ENCODE data around the gene DDX55.
"Not testable (repeated sequence)": the region's sequence is repeated elsewhere in the genome, so short reads cannot be mapped to it uniquely, and the experiment has no call there.

The DDX55 gene

DNA sequence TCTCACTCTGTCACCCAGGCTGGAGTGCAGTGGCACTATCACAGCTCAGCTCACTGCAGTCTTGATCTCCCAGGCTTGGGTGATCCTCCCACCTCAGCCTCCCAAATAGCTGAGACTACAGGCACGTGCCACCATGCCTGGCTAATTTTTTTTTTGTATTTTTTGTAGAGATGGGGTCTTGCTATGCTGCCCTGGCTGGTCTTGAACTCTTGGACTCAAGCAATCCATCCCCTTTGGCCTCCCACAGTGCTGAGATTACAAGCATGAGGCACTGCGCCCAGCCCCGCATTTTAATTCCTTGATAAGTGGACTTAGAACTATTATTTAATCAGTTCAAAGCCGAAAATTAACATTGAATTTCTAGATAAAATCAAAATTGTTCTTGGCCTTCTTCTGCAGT is 23.1 kb upstream of the DDX55 start:
- DNase-seq; H3K27ac ChIP-seq (ENCODE audit: insufficient read depth, low read length, poor library complexity, severe bottlenecking): not testable (repeated sequence)

DNA sequence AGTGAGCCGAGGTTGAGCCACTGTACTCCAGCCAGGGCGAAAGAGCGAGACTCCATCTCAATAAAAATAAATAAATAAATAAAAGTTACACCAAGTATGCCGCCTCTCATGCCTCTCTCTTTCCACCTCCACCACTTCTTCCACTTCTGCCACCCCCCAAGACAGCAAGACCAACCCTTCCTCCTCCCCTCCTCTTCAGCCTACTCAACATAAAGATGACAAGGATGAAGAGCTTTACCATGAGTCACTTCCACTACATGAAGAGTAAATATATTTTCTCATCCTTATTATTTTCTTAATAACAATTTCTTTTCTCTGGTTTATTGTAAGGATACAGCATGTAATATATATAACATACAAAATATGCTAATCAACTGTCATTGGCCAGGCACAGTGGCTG is 21.1 kb upstream of the DDX55 start:
- H3K4me1 ChIP-seq (ENCODE audit: control insufficient read depth, insufficient read depth, low read length, poor library complexity, severe bottlenecking) = peaks cover 18% of the 10 kb centered on the region
- no peaks in the 10 kb centered on the region for H3K27me3 ChIP-seq (replicated peaks; ENCODE audit: control insufficient read depth, insufficient read depth, low read length, poor library complexity, severe bottlenecking)
- H3K27ac ChIP-seq (ENCODE audit: insufficient read depth, low read length, poor library complexity, severe bottlenecking) = no peak overlapping the region
- DNase-seq = no peak
- no peaks in the 10 kb centered on the region for H3K36me3 ChIP-seq (ENCODE audit: control insufficient read depth, insufficient read depth, low read length)
- no peak overlapping the region for H3K4me3 ChIP-seq (ENCODE audit: insufficient read depth, low read depth, low read length, poor library complexity, severe bottlenecking)
- H3K9me3 ChIP-seq (ENCODE audit: control insufficient read depth, low read length) = no peaks in the 10 kb centered on the region

More for the DNA sequence above, 23.1 kb upstream of the DDX55 start:
- H3K27me3 ChIP-seq (replicated peaks; ENCODE audit: control insufficient read depth, insufficient read depth, low read length, poor library complexity, severe bottlenecking); H3K4me3 ChIP-seq (ENCODE audit: insufficient read depth, low read depth, low read length, poor library complexity, severe bottlenecking); H3K4me1 ChIP-seq (ENCODE audit: control insufficient read depth, insufficient read depth, low read length, poor library complexity, severe bottlenecking); H3K36me3 ChIP-seq (ENCODE audit: control insufficient read depth, insufficient read depth, low read length); H3K9me3 ChIP-seq (ENCODE audit: control insufficient read depth, low read length): not testable (repeated sequence)

DNA sequence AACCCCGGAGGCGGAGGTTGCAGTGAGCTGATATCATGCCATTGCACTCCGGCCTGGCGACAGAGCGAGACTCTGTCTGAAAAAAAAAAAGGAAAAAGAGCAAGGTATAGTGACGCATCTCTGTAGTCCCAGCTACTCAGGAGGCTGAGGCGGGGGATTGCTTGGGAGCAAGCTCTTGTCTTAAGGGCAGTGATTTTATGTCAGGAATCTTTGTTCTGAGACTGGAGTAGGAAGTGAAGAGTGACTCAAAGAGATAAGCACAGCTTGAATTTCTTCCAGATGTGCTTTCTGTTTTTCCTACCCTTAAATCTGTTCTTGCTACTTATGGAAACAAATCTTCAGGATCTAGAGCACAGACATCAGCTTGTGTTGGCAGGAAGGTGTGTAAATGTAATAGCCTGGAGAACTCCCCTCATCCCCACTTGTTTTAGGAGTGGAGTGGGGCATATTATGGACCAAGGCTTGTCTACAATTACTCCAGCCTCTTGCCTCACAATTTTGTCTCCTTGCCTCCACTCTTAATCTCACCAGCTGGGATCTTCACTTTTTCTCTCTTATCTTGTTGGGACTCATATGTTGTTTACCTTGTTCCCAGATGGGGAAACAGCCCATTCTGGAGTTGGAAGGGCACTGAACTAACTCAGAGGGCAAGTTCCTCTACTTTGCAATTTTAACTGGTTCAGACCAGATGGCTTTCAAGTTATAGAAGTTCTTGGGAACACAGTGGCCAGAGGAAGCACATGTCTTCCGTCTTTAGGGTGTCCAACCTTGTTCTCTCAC is 10.0 kb upstream of the DDX55 start:
- Histone ChIP-seq H3K36me3 (ENCODE audit: control insufficient read depth, insufficient read depth, low read length) (peaks cover 63% of the 10 kb centered on the region), H3K27me3 (replicated peaks; ENCODE audit: control insufficient read depth, insufficient read depth, low read length, poor library complexity, severe bottlenecking) (no peaks in the 10 kb centered on the region), H3K27ac (ENCODE audit: insufficient read depth, low read length, poor library complexity, severe bottlenecking) (no peak overlapping the region), H3K4me3 (ENCODE audit: insufficient read depth, low read depth, low read length, poor library complexity, severe bottlenecking) (no peak overlapping the region), H3K9me3 (ENCODE audit: control insufficient read depth, low read length) (no peaks in the 10 kb centered on the region), H3K4me1 (ENCODE audit: control insufficient read depth, insufficient read depth, low read length, poor library complexity, severe bottlenecking) (peaks cover 12% of the 10 kb centered on the region)
- DNase-seq = no peak

DNA sequence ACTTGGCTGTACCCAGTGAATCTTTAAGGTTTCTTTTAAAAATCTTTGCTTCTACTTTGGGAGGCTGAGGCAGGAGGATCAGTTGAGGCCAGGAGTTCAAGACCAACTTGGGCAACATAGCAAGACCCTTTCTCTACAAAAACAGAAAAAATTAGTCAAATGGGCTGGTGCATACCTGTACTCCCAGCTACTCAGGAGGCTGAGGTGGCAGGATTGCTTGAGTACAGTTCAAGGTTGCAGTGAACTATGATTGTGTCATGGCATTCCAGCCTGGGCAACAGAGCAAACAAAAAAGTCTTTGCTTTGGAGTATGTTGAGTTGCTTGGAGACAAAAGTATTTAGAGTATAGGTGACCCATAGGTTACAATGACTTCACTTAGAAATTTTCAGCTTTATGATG is 6.2 kb upstream of the DDX55 start:
- Histone ChIP-seq H3K36me3 (ENCODE audit: control insufficient read depth, insufficient read depth, low read length) (peaks cover 53% of the 10 kb centered on the region), H3K27me3 (replicated peaks; ENCODE audit: control insufficient read depth, insufficient read depth, low read length, poor library complexity, severe bottlenecking) (no peaks in the 10 kb centered on the region), H3K27ac (ENCODE audit: insufficient read depth, low read length, poor library complexity, severe bottlenecking) (no peak overlapping the region), H3K4me3 (ENCODE audit: insufficient read depth, low read depth, low read length, poor library complexity, severe bottlenecking) (no peak overlapping the region), H3K4me1 (ENCODE audit: control insufficient read depth, insufficient read depth, low read length, poor library complexity, severe bottlenecking) (no peaks in the 10 kb centered on the region), H3K9me3 (ENCODE audit: control insufficient read depth, low read length) (no peaks in the 10 kb centered on the region)
- DNase-seq = no peak

DNA sequence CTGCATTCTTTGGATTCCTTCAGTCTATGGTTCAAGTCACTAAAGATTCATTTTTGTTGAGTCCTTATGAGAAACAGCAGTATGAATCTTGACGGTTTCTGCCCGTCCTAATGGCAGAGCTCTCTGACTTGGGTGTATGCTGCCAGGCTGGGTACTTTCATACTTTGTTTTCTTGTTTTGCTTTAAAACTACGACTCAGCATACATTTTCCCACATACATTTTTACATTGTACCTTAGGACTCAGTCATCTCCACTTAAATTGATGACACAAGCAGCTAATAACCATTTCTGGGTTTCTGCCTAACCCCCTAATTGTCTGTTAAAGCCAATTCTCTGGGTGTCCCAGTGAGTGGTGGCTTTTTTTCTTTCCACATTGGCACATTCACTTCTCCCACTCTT is 4.8 kb upstream of the DDX55 start:
- Histone ChIP-seq H3K27me3 (replicated peaks; ENCODE audit: control insufficient read depth, insufficient read depth, low read length, poor library complexity, severe bottlenecking) (no peaks in the 10 kb centered on the region), H3K4me3 (ENCODE audit: insufficient read depth, low read depth, low read length, poor library complexity, severe bottlenecking) (no peak overlapping the region), H3K9me3 (ENCODE audit: control insufficient read depth, low read length) (no peaks in the 10 kb centered on the region), H3K4me1 (ENCODE audit: control insufficient read depth, insufficient read depth, low read length, poor library complexity, severe bottlenecking) (no peaks in the 10 kb centered on the region), H3K36me3 (ENCODE audit: control insufficient read depth, insufficient read depth, low read length) (peaks cover 47% of the 10 kb centered on the region), H3K27ac (ENCODE audit: insufficient read depth, low read length, poor library complexity, severe bottlenecking) (no peak overlapping the region)
- DNase-seq = no peak

DNA sequence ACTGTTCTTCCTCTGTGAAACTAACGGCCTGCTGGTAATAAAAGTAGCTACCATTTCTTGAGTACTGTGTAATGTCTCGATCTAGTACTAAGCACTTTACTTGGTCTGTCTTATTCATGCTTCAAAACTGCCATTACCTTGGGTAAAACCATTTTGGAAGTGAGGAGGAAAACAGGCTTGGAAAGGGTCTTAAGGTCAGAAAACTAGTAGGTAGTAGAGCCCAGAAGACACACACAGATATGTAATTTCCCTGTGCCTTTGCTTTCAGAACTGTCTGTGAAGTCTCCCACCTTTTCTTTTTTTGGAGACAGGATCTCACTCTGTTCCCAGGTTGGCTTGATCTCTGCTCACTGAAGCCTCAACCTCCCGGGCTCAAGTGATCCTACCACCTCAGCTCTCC is 3.4 kb upstream of the DDX55 start:
- Histone ChIP-seq H3K9me3 (ENCODE audit: control insufficient read depth, low read length) (no peaks in the 10 kb centered on the region), H3K4me3 (ENCODE audit: insufficient read depth, low read depth, low read length, poor library complexity, severe bottlenecking) (no peak overlapping the region), H3K36me3 (ENCODE audit: control insufficient read depth, insufficient read depth, low read length) (peaks cover 34% of the 10 kb centered on the region), H3K4me1 (ENCODE audit: control insufficient read depth, insufficient read depth, low read length, poor library complexity, severe bottlenecking) (peaks cover 9% of the 10 kb centered on the region), H3K27ac (ENCODE audit: insufficient read depth, low read length, poor library complexity, severe bottlenecking) (no peak overlapping the region), H3K27me3 (replicated peaks; ENCODE audit: control insufficient read depth, insufficient read depth, low read length, poor library complexity, severe bottlenecking) (no peaks in the 10 kb centered on the region)
- no peak for DNase-seq

DNA sequence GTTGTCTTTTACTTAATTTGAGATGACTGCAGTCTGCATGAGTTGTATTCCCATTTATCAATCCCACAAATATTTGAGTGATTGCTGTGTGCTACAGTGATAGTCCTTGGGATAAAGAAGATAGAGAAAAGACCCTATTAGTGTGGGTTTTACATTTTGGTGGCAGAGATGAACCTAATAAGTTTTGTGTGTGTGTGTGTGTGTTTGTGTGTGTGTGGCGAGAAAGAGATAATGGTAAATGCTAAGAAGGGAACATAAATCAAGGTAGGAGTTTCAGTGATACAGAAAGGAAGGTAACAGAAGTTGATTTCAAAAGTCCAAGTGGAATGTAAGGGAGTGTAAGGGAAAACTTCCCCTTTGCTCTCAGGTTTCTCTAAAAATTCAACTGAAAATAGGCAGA is 2.6 kb upstream of the DDX55 start:
- no peak overlapping the region for H3K4me3 ChIP-seq (ENCODE audit: insufficient read depth, low read depth, low read length, poor library complexity, severe bottlenecking)
- H3K27ac ChIP-seq (ENCODE audit: insufficient read depth, low read length, poor library complexity, severe bottlenecking) = no peak overlapping the region
- H3K27me3 ChIP-seq (replicated peaks; ENCODE audit: control insufficient read depth, insufficient read depth, low read length, poor library complexity, severe bottlenecking) = no peaks in the 10 kb centered on the region
- peaks cover 32% of the 10 kb centered on the region for H3K36me3 ChIP-seq (ENCODE audit: control insufficient read depth, insufficient read depth, low read length)
- no peaks in the 10 kb centered on the region for H3K9me3 ChIP-seq (ENCODE audit: control insufficient read depth, low read length)
- H3K4me1 ChIP-seq (ENCODE audit: control insufficient read depth, insufficient read depth, low read length, poor library complexity, severe bottlenecking) = peaks cover 9% of the 10 kb centered on the region
- DNase-seq = no peak

DNA sequence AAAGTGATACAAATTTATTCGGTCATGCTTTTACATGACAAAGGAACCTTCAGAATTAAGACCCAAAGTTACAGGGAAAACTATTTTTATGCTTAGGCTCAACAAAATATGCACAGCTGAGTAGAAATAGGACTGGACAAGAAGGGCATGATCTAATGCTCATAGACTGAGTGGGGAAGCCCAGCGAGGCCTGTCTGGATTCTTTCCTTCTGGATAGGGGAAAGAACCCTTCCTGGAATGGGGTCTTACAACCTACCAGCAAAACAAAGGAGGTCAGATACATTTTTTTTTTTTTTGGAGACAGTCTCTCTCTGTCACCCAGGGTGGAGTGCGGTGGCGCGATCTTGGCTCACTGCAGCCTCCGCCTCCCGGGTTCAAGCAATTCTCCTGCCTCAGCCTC is 2.2 kb upstream of the DDX55 start:
- H3K4me1 ChIP-seq (ENCODE audit: control insufficient read depth, insufficient read depth, low read length, poor library complexity, severe bottlenecking) = peaks cover 9% of the 10 kb centered on the region
- no peaks in the 10 kb centered on the region for H3K27me3 ChIP-seq (replicated peaks; ENCODE audit: control insufficient read depth, insufficient read depth, low read length, poor library complexity, severe bottlenecking)
- DNase-seq = no peak
- no peaks in the 10 kb centered on the region for H3K9me3 ChIP-seq (ENCODE audit: control insufficient read depth, low read length)
- H3K4me3 ChIP-seq (ENCODE audit: insufficient read depth, low read depth, low read length, poor library complexity, severe bottlenecking) = no peak overlapping the region
- peaks cover 31% of the 10 kb centered on the region for H3K36me3 ChIP-seq (ENCODE audit: control insufficient read depth, insufficient read depth, low read length)
- H3K27ac ChIP-seq (ENCODE audit: insufficient read depth, low read length, poor library complexity, severe bottlenecking) = no peak overlapping the region

DNA sequence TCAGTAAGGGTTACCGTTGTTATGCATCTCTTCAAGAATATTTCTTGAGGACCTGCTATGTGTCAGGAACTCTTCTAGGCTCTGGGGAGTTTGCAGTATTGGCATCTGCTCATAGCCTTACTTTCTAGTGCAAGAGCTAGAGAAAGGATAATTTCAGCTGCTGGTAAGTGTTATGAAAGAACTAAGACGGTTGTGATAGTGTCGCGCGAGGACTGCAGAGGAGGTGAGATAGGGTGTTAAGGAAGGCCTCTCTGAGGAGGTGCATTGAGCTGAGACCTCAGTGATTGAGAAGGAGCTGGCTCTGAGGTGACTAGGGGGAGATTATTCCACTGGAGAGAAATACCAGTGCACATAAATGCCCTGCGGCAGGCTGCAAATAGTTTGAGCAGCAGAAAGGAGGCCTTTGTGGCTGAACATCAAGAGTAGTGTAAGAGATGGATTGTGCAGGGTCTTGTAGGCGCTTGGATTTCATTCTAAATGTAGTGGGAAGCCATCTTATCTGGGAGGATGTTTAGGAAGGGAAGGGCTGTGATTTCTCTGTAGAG is 824 bp downstream of the DDX55 start:
- peak overlapping the region; percentile 96 for H3K4me3 ChIP-seq (ENCODE audit: insufficient read depth, low read depth, low read length, poor library complexity, severe bottlenecking)

DNA sequence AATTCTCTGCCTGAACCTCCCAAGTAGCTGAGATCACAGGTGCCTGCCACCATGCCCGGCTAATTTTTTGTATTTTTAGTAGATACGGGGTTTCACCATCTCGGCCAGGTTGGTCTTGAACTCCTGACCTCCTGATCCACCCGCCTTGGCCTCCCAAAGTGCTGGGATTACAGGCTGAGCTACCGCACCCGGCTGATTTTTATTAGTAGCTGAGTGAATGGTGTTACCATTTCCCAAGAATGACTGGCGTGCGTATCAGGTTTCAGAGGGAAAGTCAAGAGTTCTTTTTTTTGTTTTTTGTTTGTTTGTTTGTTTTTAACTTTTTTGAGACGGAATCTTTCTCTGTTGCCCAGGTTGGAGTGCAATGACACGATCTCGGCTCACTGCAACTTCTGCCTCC is 1.6 kb downstream of the DDX55 start:
- not testable (repeated sequence) for DNase-seq; H3K4me3 ChIP-seq (ENCODE audit: insufficient read depth, low read depth, low read length, poor library complexity, severe bottlenecking); H3K27me3 ChIP-seq (replicated peaks; ENCODE audit: control insufficient read depth, insufficient read depth, low read length, poor library complexity, severe bottlenecking); H3K9me3 ChIP-seq (ENCODE audit: control insufficient read depth, low read length); H3K4me1 ChIP-seq (ENCODE audit: control insufficient read depth, insufficient read depth, low read length, poor library complexity, severe bottlenecking); H3K27ac ChIP-seq (ENCODE audit: insufficient read depth, low read length, poor library complexity, severe bottlenecking)
- H3K36me3 ChIP-seq (ENCODE audit: control insufficient read depth, insufficient read depth, low read length) = peaks cover 21% of the 10 kb centered on the region

More for the DNA sequence above, 824 bp downstream of the DDX55 start:
- Histone ChIP-seq H3K9me3 (ENCODE audit: control insufficient read depth, low read length) (no peaks in the 10 kb centered on the region), H3K36me3 (ENCODE audit: control insufficient read depth, insufficient read depth, low read length) (peaks cover 16% of the 10 kb centered on the region), H3K4me1 (ENCODE audit: control insufficient read depth, insufficient read depth, low read length, poor library complexity, severe bottlenecking) (peaks cover 9% of the 10 kb centered on the region), H3K27ac (ENCODE audit: insufficient read depth, low read length, poor library complexity, severe bottlenecking) (peak overlapping the region; percentile 90), H3K27me3 (replicated peaks; ENCODE audit: control insufficient read depth, insufficient read depth, low read length, poor library complexity, severe bottlenecking) (no peaks in the 10 kb centered on the region)
- no peak for DNase-seq

All from effector memory CD4-positive, alpha-beta T cell (primary cell).